ENCODE data around the gene C16orf96. TPM values are rescaled to one million over a fixed set of nuclear protein-coding genes. Genes with fewer than 3 reads are reported as not detected.

Gene C16orf96
- total RNA-seq, 6 experiments from 2014 or later = not detected

- no peak for TF ChIP-seq CTCF (IDR thresholded peaks at IDR 0.05)
- DNase-seq = no peak
- peaks cover 12% of the 10 kb centered on the region for H3K36me3 Mint-ChIP-seq (ENCODE audit: low read depth)
- H3K4me1 Mint-ChIP-seq (ENCODE audit: low read depth) = 0 out of 2 replicates have a peak, but pooled peaks cover 1% of the 10 kb centered on the region
- H3K4me3 Mint-ChIP-seq = no peak overlapping the region
- no peaks in the 10 kb centered on the region for H3K27me3 Mint-ChIP-seq (ENCODE audit: insufficient read depth)
- H3K27ac Mint-ChIP-seq = no peak overlapping the region
- H3K9me3 Mint-ChIP-seq = no peaks in the 10 kb centered on the region
Measured at GRCh38 chr16:4510131-4510530, 46.0 kb upstream of the C16orf96 start.

DNA sequence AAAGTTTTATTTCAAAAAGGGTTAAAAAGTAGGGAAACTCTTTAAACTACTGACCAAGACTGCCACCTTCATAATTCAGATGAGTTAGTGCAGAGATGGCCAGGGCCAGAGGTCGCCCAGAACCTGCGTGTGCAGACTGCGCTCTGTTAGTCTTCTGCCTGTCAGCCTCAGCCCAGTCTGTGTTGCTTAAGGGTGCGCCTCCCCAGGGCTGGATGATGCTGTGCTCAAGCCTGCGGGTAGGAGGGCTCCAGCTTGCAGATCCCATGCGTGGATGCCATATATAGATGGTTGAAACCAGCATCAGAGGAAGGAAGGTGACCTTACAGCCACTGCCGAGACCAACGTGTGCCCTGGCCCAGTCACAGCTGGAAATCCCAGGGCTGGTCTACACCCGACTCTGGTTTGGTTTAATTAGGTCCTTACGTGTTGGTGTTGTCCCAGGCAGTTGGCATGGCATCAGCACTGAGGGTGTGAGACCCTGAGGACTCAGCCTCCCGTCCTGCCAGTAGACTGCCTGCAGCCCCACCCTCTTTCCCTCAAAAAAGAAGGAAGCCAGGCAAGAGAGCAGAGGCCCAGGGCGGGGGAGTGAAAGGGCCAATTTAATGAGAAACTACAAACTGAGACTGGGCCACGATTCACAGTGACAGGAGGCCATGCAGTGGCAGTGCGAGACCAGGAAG lies 45.3 kb upstream of the C16orf96 start:
- H3K27me3 Mint-ChIP-seq (ENCODE audit: insufficient read depth) = no peaks in the 10 kb centered on the region
- no peak overlapping the region; the same call in 1 of the 2 replicates for H3K4me3 Mint-ChIP-seq
- H3K27ac Mint-ChIP-seq = no peak overlapping the region
- no peak for DNase-seq
- H3K9me3 Mint-ChIP-seq = no peaks in the 10 kb centered on the region
- TF ChIP-seq CTCF (IDR thresholded peaks at IDR 0.05) = no peak
- H3K36me3 Mint-ChIP-seq (ENCODE audit: low read depth) = peaks cover 12% of the 10 kb centered on the region
- H3K4me1 Mint-ChIP-seq (ENCODE audit: low read depth) = no peaks in the 10 kb centered on the region

DNA sequence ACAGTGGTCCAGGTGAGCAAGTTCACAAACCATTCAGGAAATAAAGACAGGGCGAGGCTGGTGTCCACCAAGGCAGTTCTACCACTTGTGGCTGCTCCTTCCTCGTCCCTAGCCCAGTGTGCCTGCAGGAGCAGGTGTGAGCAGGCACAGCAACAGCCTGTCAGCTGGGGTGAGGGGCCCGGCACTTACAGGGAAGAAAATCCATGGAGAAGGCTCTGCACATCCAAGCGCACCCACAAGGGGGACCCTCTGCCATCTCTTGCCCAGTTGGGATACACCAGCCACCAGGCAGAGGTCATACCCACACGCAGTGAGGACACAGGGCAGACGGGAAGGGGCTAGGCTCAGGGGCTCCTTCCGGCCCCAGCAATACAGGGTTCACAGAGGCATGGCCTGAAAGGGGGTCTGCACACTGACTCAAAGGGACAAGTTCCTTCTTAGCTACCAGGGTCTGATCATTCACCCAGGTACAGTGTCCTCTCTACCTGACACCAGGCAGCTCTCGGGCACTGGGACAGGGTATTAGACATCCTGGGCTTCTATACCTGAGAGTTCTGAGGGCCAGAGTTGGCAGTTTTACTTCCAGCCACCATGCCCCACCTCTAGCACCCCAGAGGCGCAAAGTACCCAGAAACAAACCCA lies 44.6 kb upstream of the C16orf96 start:
- Mint-ChIP-seq H3K27me3 (ENCODE audit: insufficient read depth) (no peaks in the 10 kb centered on the region), H3K27ac (no peak overlapping the region), H3K4me3 (no peak overlapping the region), H3K36me3 (ENCODE audit: low read depth) (peaks cover 12% of the 10 kb centered on the region), H3K4me1 (ENCODE audit: low read depth) (no peaks in the 10 kb centered on the region), H3K9me3 (no peaks in the 10 kb centered on the region)
- peak; percentile 13 for DNase-seq
- TF ChIP-seq CTCF (IDR thresholded peaks at IDR 0.05) = peak; percentile 74

DNA sequence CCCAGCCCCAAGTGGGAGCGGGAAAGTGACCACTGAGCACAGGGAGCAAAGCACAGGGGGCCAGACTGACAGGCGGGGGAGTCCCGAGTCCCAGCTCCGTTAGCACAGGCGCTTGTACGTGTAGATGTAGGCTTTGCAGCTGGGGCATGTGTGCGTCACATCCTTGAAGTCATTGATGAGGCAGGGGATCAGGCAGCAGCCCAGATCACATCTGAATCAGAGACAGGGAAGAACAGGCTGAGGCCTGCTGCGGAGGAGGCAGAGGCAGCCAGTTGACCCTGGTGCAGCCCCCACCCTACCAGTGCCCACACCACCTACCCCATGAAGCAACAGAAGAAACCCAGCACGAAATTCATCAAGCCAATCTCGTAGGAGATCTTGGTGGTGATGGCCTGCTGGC lies 43.7 kb upstream of the C16orf96 start:
- no peaks in the 10 kb centered on the region for H3K9me3 Mint-ChIP-seq
- H3K4me3 Mint-ChIP-seq = no peak overlapping the region
- no peak overlapping the region for H3K27ac Mint-ChIP-seq
- DNase-seq = no peak
- TF ChIP-seq CTCF (IDR thresholded peaks at IDR 0.05) = no peak
- H3K4me1 Mint-ChIP-seq (ENCODE audit: low read depth) = no peaks in the 10 kb centered on the region
- H3K36me3 Mint-ChIP-seq (ENCODE audit: low read depth) = peaks cover 11% of the 10 kb centered on the region
- no peaks in the 10 kb centered on the region for H3K27me3 Mint-ChIP-seq (ENCODE audit: insufficient read depth)

GRCh38 chr16:4513086-4513860 lies 42.9 kb upstream of the C16orf96 start:
- Mint-ChIP-seq H3K9me3 (no peaks in the 10 kb centered on the region), H3K27me3 (ENCODE audit: insufficient read depth) (no peaks in the 10 kb centered on the region)

More at GRCh38 chr16:4513086-4513860, 42.9 kb upstream of the C16orf96 start:
- Mint-ChIP-seq H3K36me3 (ENCODE audit: low read depth) (peaks cover 3% of the 10 kb centered on the region), H3K4me1 (ENCODE audit: low read depth) (no peaks in the 10 kb centered on the region), H3K27ac (no peak overlapping the region), H3K4me3 (no peak overlapping the region)
- TF ChIP-seq CTCF (IDR thresholded peaks at IDR 0.05) = no peak
- no peak for DNase-seq

Data from HFFc6 (cell line).